CD14-positive monocyte (primary cell): ENCODE results near the gene PRDM10. TPM values are rescaled to one million over a fixed set of nuclear protein-coding genes. Genes with fewer than 3 reads are reported as not detected.

Source experiments
- DNase-seq, 3 donors: peaks; one replicate each; pipeline ENCODE4 v3.0.0-alpha.2; 2011 to 2022
- H2AFZ ChIP-seq: 2 replicates; pipeline ENCODE4 v1.6.0; 2012; ENCODE audit warnings: mild to moderate bottlenecking, low read depth, low read length, inconsistent platforms; ENCODE audit not compliant: insufficient read depth, poor library complexity, severe bottlenecking
- H3K27ac ChIP-seq, 2 donors: 1 replicate in 1 of 2; 2 replicates in 1 of 2; pipeline ENCODE4 v1.5.1; 2012 to 2013; ENCODE audit warnings: low read length in 2 of 2, control low read depth in 1 of 2, inconsistent platforms in 1 of 2, low read depth in 1 of 2, mild to moderate bottlenecking in 1 of 2
- H3K27me3 ChIP-seq, 2 donors: one replicate each; pipeline versions ENCODE4 v1.6.0 to v1.6.1; 2011 to 2013; ENCODE audit warnings: low read length in 2 of 2; ENCODE audit not compliant: control insufficient read depth in 2 of 2, insufficient read depth in 2 of 2
- H3K36me3 ChIP-seq, 2 donors: replicated peaks in 1 of 2; 1 replicate in 1 of 2; 2 replicates in 1 of 2; pipeline versions ENCODE4 v1.5.1 to v1.6.1; 2012 to 2013; ENCODE audit warnings: low read length in 2 of 2, control low read depth in 1 of 2, inconsistent platforms in 1 of 2, mild to moderate bottlenecking in 1 of 2; ENCODE audit not compliant: insufficient read depth in 2 of 2, control insufficient read depth in 1 of 2
- H3K4me1 ChIP-seq, 2 donors: 1 replicate in 1 of 2; 2 replicates in 1 of 2; pipeline versions ENCODE4 v1.5.1 to v1.6.1; 2012 to 2013; ENCODE audit warnings: low read length in 2 of 2, control low read depth in 1 of 2, inconsistent platforms in 1 of 2, mild to moderate bottlenecking in 1 of 2, moderate library complexity in 1 of 2; ENCODE audit not compliant: insufficient read depth in 2 of 2, control insufficient read depth in 1 of 2
- H3K4me2 ChIP-seq: replicated peaks from 2 replicates; pipeline ENCODE3; 2012; ENCODE audit warnings: low read length, moderate library complexity, mild to moderate bottlenecking; ENCODE audit not compliant: poor library complexity, severe bottlenecking; ENCODE audit errors: extremely low read depth
- H3K4me3 ChIP-seq, 3 experiments: fragments of 200-600 bp in 1 of 3; sonication (generic) in 1 of 3; replicated peaks in 1 of 3; 1 replicate in 2 of 3; 2 replicates in 1 of 3; pipeline ENCODE4 v1.5.1; 2011 to 2013; ENCODE audit warnings: low read length in 3 of 3, mild to moderate bottlenecking in 3 of 3, control low read depth in 2 of 3, low read depth in 2 of 3, inconsistent platforms in 1 of 3, moderate library complexity in 1 of 3
- H3K79me2 ChIP-seq: 2 replicates; pipeline ENCODE4 v1.6.0; 2012; ENCODE audit warnings: mild to moderate bottlenecking, control low read depth, inconsistent platforms, low read length, moderate library complexity; ENCODE audit not compliant: insufficient read depth
- H3K9ac ChIP-seq: 2 replicates; pipeline ENCODE4 v1.6.0; 2017; ENCODE audit warnings: low read length, mild to moderate bottlenecking; ENCODE audit not compliant: insufficient read depth, poor library complexity, severe bottlenecking
- H3K9me3 ChIP-seq, 2 donors: replicated peaks in 1 of 2; 1 replicate in 1 of 2; 2 replicates in 1 of 2; pipeline versions ENCODE4 v1.5.1 to v1.6.1; 2012 to 2013; ENCODE audit warnings: low read length in 2 of 2, control low read depth in 1 of 2; ENCODE audit not compliant: control insufficient read depth in 1 of 2, insufficient read depth in 1 of 2
- H4K20me1 ChIP-seq: 2 replicates; pipeline ENCODE4 v1.6.0; 2012; ENCODE audit warnings: mild to moderate bottlenecking, low read length, control low read depth, moderate library complexity; ENCODE audit not compliant: insufficient read depth
- H3K27ac Mint-ChIP-seq, 7 donors: one replicate each; pipeline ENCODE4 v1.8.0; 2020; ENCODE audit warnings: mild to moderate bottlenecking in 7 of 7, mixed read lengths in 7 of 7, moderate library complexity in 6 of 7, inconsistent platforms in 2 of 7
- H3K27me3 Mint-ChIP-seq, 3 donors: one replicate each; pipeline ENCODE4 v1.8.0; 2021 to 2022; ENCODE audit warnings: low read depth in 3 of 3, mild to moderate bottlenecking in 3 of 3, mixed read lengths in 3 of 3, moderate library complexity in 3 of 3, inconsistent platforms in 1 of 3
- H3K36me3 Mint-ChIP-seq, 2 donors: one replicate each; pipeline ENCODE4 v1.8.0; 2020; ENCODE audit warnings: mixed read lengths in 2 of 2, inconsistent platforms in 1 of 2, mild to moderate bottlenecking in 1 of 2
- H3K4me1 Mint-ChIP-seq: one replicate; pipeline ENCODE4 v1.8.0; 2020; ENCODE audit warnings: mild to moderate bottlenecking, mixed read lengths
- H3K4me3 Mint-ChIP-seq, 2 donors: one replicate each; pipeline ENCODE4 v1.8.0; 2020; ENCODE audit warnings: mild to moderate bottlenecking in 2 of 2, mixed read lengths in 2 of 2, moderate library complexity in 1 of 2
- H3K9me3 Mint-ChIP-seq, 7 donors: one replicate each; pipeline ENCODE4 v1.8.0; 2020 to 2022; ENCODE audit warnings: mixed read lengths in 7 of 7, mild to moderate bottlenecking in 6 of 7, moderate library complexity in 6 of 7, inconsistent platforms in 2 of 7
- WGBS: methylation state at CpG from one replicate; pipeline ENCODE4 v1.1.5; 2013; ENCODE audit warnings: missing lambda C conversion rate; ENCODE audit not compliant: insufficient coverage; 5-methylcytosine and 5-hydroxymethylcytosine counted together
- intact Hi-C, 2 donors: fragments of 100-400 bp; cut with micrococcal nuclease; formaldehyde crosslinking; loops; one replicate each; pipeline versions ENCODE4 v1.15.0 to v1.15.1; 2023
- polyA plus RNA-seq, 3 donors: library from polyadenylated mRNA; depleted of rRNA in 1 of 3; unstranded in 2 of 3; stranded (reverse) in 1 of 3; fragments of 300-500 nt in 2 of 3; fragments of >200 nt in 1 of 3; fragmentation: Illumina TruSeq in 2 of 3; gene quantifications; 1 replicate in 2 of 3; 2 replicates in 1 of 3; pipeline ENCODE4 v1.2.3, GENCODE V29; 2012 to 2021
- TF ChIP-seq, protein P1 (sequence below): fragments of 200-600 bp; IDR thresholded peaks from one replicate; pipeline ENCODE4 v1.8.0; 2022; ENCODE audit warnings: antibody characterized with exemption, mild to moderate bottlenecking

Gene PRDM10
- polyA plus RNA-seq, 3 donors: 0.64 to 5.6 (median 1.1) TPM

DNA sequence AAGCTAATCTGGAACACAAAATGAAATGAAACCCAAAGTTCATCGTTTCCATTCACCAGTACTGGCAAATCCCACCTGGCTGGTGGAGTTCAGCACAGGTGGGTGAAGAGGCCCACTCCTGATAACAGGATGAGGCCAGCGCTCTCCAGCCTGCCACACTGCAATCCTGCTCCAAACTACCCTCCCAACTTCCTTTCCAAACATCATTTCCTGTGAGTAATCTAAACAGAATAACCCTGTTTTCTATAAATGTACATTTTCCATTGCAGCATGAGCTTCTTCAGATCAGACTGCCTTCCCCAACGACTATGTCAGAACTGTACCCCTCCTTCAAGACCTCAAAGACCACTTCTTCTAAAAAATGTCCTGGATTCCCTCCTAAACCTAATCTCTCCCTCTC is 91.3 kb downstream of the PRDM10 start:
- intact Hi-C loops: no loop called here
- Histone ChIP-seq H3K4me2 (no peak overlapping the region), H2AFZ (no peak overlapping the region), H3K27ac (no peak overlapping the region), H3K9ac (peak overlapping the region; percentile 19), H3K4me1 (peaks cover 5 to 6% of the 10 kb centered on the region in 2 donors), H3K27me3 (no peaks in the 10 kb centered on the region), H3K79me2 (no peaks in the 10 kb centered on the region), H3K4me3 (no peak overlapping the region), H3K36me3 (peaks cover 34 to 87% of the 10 kb centered on the region in 2 donors), H4K20me1 (no peaks in the 10 kb centered on the region), H3K9me3 (no peaks in the 10 kb centered on the region)
- Mint-ChIP-seq H3K4me1 (peaks cover 6% of the 10 kb centered on the region), H3K4me3 (no peak overlapping the region), H3K36me3 (peaks cover 70 to 83% of the 10 kb centered on the region in 2 donors), H3K27me3 (peaks cover 0 to 3% (median 2%) of the 10 kb centered on the region in 3 donors), H3K27ac (peak overlapping the region in 2 of 7 donors; percentile 7 to 16), H3K9me3 (no peaks in the 10 kb centered on the region)
- DNase-seq: no peak
- 0% methylated on average over 2 of the region's 3 CpGs for WGBS
- TF ChIP-seq, protein P1, sequence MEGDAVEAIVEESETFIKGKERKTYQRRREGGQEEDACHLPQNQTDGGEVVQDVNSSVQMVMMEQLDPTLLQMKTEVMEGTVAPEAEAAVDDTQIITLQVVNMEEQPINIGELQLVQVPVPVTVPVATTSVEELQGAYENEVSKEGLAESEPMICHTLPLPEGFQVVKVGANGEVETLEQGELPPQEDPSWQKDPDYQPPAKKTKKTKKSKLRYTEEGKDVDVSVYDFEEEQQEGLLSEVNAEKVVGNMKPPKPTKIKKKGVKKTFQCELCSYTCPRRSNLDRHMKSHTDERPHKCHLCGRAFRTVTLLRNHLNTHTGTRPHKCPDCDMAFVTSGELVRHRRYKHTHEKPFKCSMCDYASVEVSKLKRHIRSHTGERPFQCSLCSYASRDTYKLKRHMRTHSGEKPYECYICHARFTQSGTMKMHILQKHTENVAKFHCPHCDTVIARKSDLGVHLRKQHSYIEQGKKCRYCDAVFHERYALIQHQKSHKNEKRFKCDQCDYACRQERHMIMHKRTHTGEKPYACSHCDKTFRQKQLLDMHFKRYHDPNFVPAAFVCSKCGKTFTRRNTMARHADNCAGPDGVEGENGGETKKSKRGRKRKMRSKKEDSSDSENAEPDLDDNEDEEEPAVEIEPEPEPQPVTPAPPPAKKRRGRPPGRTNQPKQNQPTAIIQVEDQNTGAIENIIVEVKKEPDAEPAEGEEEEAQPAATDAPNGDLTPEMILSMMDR: no peak

DNA sequence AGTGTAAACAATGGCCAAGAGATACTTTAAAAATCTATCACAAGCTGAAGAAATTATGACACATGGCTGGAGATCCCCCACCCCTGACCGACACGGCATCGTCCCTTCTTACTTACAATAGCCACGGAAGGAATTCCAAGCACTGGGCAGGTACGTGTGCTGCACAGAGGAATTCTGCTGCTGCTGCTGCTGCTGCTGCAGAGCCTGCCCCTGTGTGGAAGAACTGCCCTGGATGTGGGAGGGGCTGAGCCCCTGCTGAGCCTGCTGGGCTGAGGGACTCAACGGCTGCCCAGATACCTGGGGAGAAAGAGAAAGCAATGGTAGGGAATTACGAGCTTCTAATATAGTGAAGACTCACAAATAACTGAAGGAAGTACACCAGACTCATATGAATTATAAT is 92.3 kb downstream of the PRDM10 start:
- peaks cover 0 to 3% (median 2%) of the 10 kb centered on the region in 3 donors for H3K27me3 Mint-ChIP-seq
- H3K27me3 ChIP-seq: no peaks in the 10 kb centered on the region
- DNase-seq: no peak
- no peak overlapping the region for H3K4me3 Mint-ChIP-seq
- TF ChIP-seq, protein P1: no peak
- H3K27ac ChIP-seq: no peak overlapping the region
- H2AFZ ChIP-seq: no peak overlapping the region
- H3K9ac ChIP-seq: no peak overlapping the region
- WGBS: 100% methylated on average over 2 of the region's 7 CpGs
- H3K4me2 ChIP-seq: no peak overlapping the region
- H3K4me1 ChIP-seq: peaks cover 5 to 6% of the 10 kb centered on the region in 2 donors
- no peaks in the 10 kb centered on the region for H3K9me3 ChIP-seq
- intact Hi-C loops: no loop called here
- peaks cover 6% of the 10 kb centered on the region for H3K4me1 Mint-ChIP-seq
- H3K36me3 Mint-ChIP-seq: peaks cover 69 to 84% of the 10 kb centered on the region in 2 donors
- H3K4me3 ChIP-seq: no peak overlapping the region
- no peaks in the 10 kb centered on the region for H3K9me3 Mint-ChIP-seq
- H3K79me2 ChIP-seq: no peaks in the 10 kb centered on the region
- H3K36me3 ChIP-seq: peaks cover 32 to 87% of the 10 kb centered on the region in 2 donors
- no peaks in the 10 kb centered on the region for H4K20me1 ChIP-seq
- H3K27ac Mint-ChIP-seq: peak overlapping the region in 1 of 7 donors; percentile 55
